ENCODE results near the gene PLPPR2.
"Not testable (repeated sequence)": the region's sequence is repeated elsewhere in the genome, so short reads cannot be mapped to it uniquely, and the experiment has no call there.

Gene PLPPR2

DNA sequence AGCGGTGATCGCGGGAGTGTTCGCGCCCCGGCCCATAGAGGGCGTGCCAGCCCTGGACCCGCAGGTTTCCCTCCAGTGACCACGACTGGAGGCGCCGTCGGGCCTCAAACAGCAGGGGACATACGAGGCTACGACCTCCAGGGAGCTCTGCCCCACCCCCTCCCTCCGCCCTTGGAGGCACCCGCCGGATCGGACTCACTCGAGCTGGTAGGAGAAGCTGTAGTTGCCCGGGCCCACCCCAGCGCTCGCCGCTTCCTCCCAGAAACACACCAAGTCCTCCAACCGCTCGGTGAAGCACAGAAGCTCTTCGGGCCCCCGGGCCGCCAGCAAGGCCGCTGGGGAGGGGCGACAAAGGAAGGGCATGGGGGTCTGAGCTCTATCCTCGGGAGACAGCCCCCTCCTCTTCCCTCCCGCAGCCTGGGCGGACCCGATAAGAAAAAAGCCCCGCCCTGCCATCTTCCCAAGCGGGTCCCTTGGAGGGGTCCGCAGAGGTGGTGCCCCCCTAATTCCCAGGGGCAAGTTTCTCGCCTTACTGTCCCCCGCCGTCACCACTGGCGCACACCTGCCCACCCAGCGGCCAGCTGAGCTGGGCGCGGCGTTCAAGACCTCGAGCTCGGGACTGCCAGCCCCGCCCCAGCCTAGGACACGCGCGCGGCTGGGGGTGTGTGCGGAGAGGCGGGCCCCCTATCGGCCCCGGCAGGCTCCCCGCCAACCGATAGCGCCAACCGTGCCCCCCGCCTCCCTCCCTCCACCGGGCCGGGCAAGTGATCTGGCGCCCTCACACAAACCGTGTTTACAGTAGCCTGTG lies 27.9 kb downstream of the PLPPR2 start:
- peak in 13 of 42 donors; percentile 16 to 59 (median 35) for DNase-seq
- intact Hi-C loops (cut with DNase I) = no loop called here

DNA sequence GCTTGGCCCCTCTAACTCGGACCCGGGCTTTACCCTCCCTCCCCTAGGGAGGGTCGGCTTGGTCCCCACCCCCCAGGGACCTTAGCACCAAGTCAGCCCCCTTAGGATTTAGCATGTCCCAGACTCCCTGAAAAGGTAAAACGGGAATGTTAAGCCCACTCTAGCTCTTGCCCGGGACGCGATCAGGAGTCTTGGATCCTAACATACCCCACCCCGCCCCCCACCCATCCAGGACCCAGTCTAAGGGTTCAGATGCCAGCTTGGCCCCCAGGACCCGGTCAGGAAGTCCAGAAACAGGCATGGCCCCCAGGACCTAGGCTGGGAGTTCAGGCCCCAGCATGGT lies 28.4 kb downstream of the PLPPR2 start:
- intact Hi-C loops (cut with DNase I) = no loop called here

DNA sequence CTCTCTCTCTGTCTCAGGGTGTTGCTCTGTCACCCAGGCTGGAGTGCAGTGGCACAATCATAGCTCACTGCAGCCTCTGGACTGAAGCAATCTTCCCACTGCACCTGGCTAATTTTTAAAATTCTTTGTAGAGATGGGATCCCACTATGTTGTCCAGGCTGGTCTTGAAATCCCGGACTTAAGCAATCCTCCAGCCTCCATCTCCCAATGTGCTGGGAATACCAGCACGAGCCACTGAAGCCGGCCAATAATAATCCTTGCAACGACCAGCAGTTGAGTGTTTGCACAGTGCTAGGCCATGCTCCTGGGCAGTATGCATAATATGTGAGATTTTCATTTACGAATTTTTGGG lies 29.5 kb downstream of the PLPPR2 start:
- intact Hi-C loops (cut with DNase I) = no loop called here

More for the DNA sequence above, 28.4 kb downstream of the PLPPR2 start:
- no peak for DNase-seq

GRCh38 chr19:11387162-11388034 lies 32.2 kb downstream of the PLPPR2 start:
- intact Hi-C loops (cut with DNase I) = no loop called here
- no peak for DNase-seq

More for the DNA sequence above, 29.5 kb downstream of the PLPPR2 start:
- no peak for DNase-seq

DNA sequence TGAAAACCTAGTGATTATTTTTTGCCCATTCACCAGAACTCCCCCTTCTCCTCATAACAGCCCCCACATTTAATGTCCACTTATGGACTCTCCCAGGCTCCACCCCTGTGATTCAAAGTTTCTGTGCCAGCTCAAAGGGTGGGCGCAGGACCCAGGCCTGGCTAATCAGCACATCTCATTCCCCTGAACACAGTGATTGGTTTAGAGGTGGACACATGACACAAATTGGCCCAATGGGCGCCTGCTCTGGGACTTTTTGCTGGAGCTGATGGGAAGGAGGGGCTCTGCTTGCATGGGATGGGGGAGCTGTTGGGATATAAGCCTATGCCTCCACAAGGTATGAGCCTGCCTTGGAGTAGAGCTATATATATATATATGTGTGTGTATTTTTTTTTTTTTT lies 35.1 kb downstream of the PLPPR2 start:
- intact Hi-C loops (cut with DNase I) = no loop called here
- no peak for DNase-seq

- intact Hi-C loops (cut with DNase I) = no loop called here
- no peak for DNase-seq
Observed at GRCh38 chr19:11390933-11391680, 35.9 kb downstream of the PLPPR2 start.

- DNase-seq = no peak
- intact Hi-C loops (cut with DNase I) = no loop called here
Observed at GRCh38 chr19:11397089-11397610, 41.9 kb downstream of the PLPPR2 start.

- DNase-seq = no peak
- intact Hi-C loops (cut with DNase I) = no loop called here
Observed at GRCh38 chr19:11399667-11400066, 44.4 kb downstream of the PLPPR2 start.

DNA sequence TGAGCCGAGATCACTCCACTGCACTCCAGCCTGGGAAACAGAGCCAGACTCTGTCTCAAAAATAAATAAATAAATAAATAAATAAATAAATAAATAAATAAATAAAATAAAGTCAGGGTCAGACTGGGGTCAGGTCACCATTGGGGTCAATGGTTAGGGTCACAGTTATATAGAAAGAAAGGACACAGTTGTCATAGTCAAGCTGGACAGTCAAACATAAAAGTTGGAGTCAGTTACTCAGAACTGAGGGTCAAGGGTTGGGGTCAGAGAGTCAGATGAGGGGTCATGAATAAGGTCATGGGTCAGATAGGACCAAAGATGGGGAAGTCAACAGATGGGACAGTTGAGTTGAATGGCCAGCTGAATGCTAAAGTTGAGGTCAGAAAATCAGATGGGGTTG lies 45.6 kb downstream of the PLPPR2 start:
- intact Hi-C loops (cut with DNase I) = no loop called here
- DNase-seq = no peak

- intact Hi-C loops (cut with DNase I) = no loop called here
- DNase-seq = no peak
Observed at GRCh38 chr19:11401808-11402543, 46.7 kb downstream of the PLPPR2 start.

GRCh38 chr19:11404588-11405222 lies 49.5 kb downstream of the PLPPR2 start:
- intact Hi-C loops (cut with DNase I) = no loop called here

GRCh38 chr19:11405846-11406643 lies 50.8 kb downstream of the PLPPR2 start:
- intact Hi-C loops (cut with DNase I) = no loop called here
- DNase-seq = peak in 10 of 42 donors; percentile 23 to 62 (median 40)

More at GRCh38 chr19:11404588-11405222, 49.5 kb downstream of the PLPPR2 start:
- no peak for DNase-seq

DNA sequence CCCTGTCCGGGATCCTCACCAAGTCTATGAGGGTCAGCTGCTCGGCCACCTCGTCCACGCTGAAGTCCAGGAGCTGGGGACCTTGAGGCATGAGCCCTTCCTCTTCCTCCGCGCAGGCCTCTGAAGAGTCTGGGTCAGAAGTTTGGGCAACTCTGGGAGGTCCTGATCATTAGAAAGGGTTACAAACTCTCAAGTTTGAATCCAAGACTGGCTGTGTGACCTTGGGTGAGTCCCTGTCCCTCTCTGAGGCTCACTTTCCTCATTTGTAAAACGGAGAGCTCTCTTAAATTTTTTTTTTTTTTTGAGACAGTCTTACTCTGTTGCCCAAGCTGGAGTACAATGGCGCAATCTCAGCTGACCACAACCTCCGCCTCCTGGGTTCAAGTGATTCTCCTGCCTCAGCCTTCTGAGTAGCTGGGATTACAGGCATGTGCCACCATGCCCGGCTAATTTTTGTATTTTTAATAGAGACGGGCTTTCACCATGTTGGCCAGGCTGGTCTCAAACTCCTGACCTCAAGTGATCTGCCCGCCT lies 51.5 kb downstream of the PLPPR2 start:
- DNase-seq; intact Hi-C loops (cut with DNase I): not testable (repeated sequence)

DNA sequence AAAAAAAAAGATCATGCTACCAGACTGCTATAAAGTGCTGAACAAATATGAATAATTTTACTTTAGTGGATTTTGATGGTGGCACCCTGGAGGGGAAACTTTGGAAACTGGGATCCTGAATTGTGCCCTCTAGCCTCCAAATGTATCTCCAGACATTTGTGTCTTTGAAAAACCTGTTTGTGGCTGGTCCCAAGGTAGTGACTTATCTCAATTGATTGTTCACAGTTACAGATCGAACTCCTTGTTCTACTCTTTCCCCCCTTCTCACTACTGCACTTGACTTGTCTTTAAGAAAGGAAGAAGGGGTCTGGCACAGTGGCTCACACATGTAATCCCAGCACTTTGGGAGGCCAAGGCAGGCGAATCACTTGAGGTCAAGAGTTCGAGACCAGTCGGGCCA lies 53.4 kb downstream of the PLPPR2 start:
- no peak for DNase-seq
- intact Hi-C loops (cut with DNase I) = no loop called here

GRCh38 chr19:11410682-11411081 lies 55.5 kb downstream of the PLPPR2 start:
- DNase-seq = no peak
- intact Hi-C loops (cut with DNase I) = no loop called here

DNA sequence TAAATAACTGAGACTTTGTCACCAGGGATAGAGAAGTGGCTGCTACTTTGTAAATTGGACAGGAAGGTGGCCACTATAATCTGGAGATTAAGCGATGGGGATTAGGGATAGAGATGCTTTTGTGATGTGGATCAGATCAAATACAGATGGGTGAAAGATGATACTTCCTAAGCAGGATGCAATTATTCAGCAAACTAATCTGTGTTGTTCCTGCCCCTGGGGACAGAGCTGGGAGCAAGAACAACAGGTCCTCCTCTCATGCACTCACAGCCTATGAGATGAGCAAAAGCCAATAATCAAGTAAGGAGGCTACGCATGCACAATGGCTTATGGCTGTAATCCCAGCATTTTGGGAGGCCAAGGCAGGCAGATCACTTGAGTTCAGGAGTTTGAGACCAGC lies 59.3 kb downstream of the PLPPR2 start:
- intact Hi-C loops (cut with DNase I) = no loop called here
- no peak for DNase-seq
